Measurements from ENCODE around the gene HDAC4. TPM values are rescaled to one million over a fixed set of nuclear protein-coding genes. Genes with fewer than 3 reads are reported as not detected.

The HDAC4 gene
- total RNA-seq, 1 experiment from 2014 or later: 47.6 TPM

DNA sequence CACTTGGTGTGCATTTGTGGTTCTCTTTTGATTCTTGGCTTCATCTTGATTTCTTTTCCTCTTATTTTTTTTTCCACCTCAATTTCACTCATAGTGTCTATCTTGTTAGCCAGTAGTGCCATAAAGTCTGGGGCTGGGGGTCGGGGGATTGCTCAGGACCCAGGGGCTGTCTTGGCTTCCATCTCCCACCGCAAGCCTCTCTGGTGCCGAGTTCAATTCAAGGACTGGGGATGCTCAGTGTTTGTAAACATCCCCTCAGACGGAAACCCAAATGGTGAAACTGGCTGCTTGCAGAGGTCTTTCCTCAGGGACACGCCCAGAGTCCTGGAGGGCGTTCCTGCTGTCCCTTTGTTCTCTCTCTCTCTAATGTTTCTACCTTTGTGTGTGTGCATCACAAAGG, 379.6 kb downstream of the HDAC4 start (continued):
- TF ChIP-seq POLR2AphosphoS5 (IDR thresholded peaks at IDR 0.05; ENCODE audit: low read depth, low read length) (no peak), YY1 (IDR thresholded peaks at IDR 0.05; ENCODE audit: extremely low read depth, insufficient replicate concordance, low read depth, low read length) (no peak), CEBPB (IDR thresholded peaks at IDR 0.05; ENCODE audit: low read depth) (no peak), ZNF274 (IDR thresholded peaks at IDR 0.05; ENCODE audit: low read depth, low read length) (no peak)

GRCh38 chr2:239020541-239021041, 380.2 kb downstream of the HDAC4 start:
- Histone ChIP-seq H3K27me3 (ENCODE audit: insufficient read depth, low read length) (peaks cover 15% of the 10 kb centered on the region; the same call in 1 of the 2 replicates), H3K36me3 (ENCODE audit: control insufficient read depth in 1 of 2, insufficient read depth in 2 of 2, low read length in 2 of 2) (no peaks in the 10 kb centered on the region), H3K79me2 (ENCODE audit: insufficient read depth, low read length) (no peaks in the 10 kb centered on the region), H3K4me3 (replicated peaks in 1 of 2; ENCODE audit: low read depth in 1 of 2, low read length in 2 of 2) (no peak overlapping the region), H4K20me1 (ENCODE audit: insufficient read depth) (no peaks in the 10 kb centered on the region), H3K9ac (ENCODE audit: low read length) (no peak overlapping the region), H3K4me2 (ENCODE audit: low read length) (no peak overlapping the region), H3K4me1 (ENCODE audit: control insufficient read depth in 1 of 2, insufficient read depth in 2 of 2, low read length in 2 of 2) (no peaks in the 10 kb centered on the region), H3K9me2 (ENCODE audit: insufficient read depth) (no peaks in the 10 kb centered on the region), H2AFZ (ENCODE audit: low read depth, low read length, poor library complexity, severe bottlenecking) (no peak overlapping the region), H3K27ac (ENCODE audit: low read depth, low read length) (no peak overlapping the region), H3K9me3 (ENCODE audit: control insufficient read depth in 1 of 2, insufficient read depth in 1 of 2, low read depth in 1 of 2, low read length in 2 of 2) (no peaks in the 10 kb centered on the region)
- CTCF ChIA-PET: no interaction called here
- no TSS peak for BruUV-seq (replicated peaks)
- intact Hi-C loops (cut with micrococcal nuclease): no loop called here
- POLR2A ChIA-PET: no interaction called here
- TF ChIP-seq JUND (IDR thresholded peaks at IDR 0.05): no peak
- DNase-seq (ENCODE audit: low read depth, low spot score) (no peak), ATAC-seq (no peak)
- RAD21 ChIA-PET (ENCODE audit: low non-redundant PET in 1 of 2, low total read pairs in 2 of 2, uncharacterized antibody in 2 of 2, unreplicated experiment in 2 of 2): no interaction called here

DNA sequence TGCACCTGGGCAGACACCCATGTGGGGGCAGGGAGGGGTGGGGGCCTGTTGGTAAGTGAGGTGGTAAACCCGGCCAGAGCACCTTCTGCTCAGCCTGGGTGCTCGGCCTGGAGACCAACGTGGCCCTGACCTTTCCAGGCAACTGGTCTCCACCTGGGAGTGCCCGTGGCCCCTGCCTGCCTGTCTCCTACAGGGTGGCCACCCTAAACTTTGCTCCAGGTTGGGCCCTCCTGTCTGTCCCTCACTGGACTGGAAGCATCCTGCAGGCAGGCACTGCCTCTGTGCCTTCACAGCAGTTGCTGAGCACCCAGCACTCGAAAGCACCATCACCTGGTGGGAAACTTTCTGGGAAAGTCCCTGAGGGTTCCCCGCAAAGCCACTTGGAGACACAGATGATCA, 381.6 kb downstream of the HDAC4 start:
- no peaks in the 10 kb centered on the region for H3K4me1 ChIP-seq (ENCODE audit: control insufficient read depth in 1 of 2, insufficient read depth in 2 of 2, low read length in 2 of 2)
- H3K4me2 ChIP-seq (ENCODE audit: low read length): no peak overlapping the region
- no peaks in the 10 kb centered on the region for H3K79me2 ChIP-seq (ENCODE audit: insufficient read depth, low read length)
- H3K9me3 ChIP-seq (ENCODE audit: control insufficient read depth in 1 of 2, insufficient read depth in 1 of 2, low read depth in 1 of 2, low read length in 2 of 2): no peaks in the 10 kb centered on the region
- H4K20me1 ChIP-seq (ENCODE audit: insufficient read depth): no peaks in the 10 kb centered on the region
- peaks cover 19% of the 10 kb centered on the region; the same call in 1 of the 2 replicates for H3K27me3 ChIP-seq (ENCODE audit: insufficient read depth, low read length)
- no peak for ATAC-seq
- H3K4me3 ChIP-seq (replicated peaks in 1 of 2; ENCODE audit: low read depth in 1 of 2, low read length in 2 of 2): no peak overlapping the region
- intact Hi-C loops (cut with micrococcal nuclease): no loop called here
- BruUV-seq (replicated peaks): no TSS peak
- ChIA-PET RAD21 (ENCODE audit: low non-redundant PET in 1 of 2, low total read pairs in 2 of 2, uncharacterized antibody in 2 of 2, unreplicated experiment in 2 of 2) (no interaction called here), POLR2A (no interaction called here), CTCF (no interaction called here)
- no peak for DNase-seq (ENCODE audit: low read depth, low spot score)
- no peaks in the 10 kb centered on the region for H3K9me2 ChIP-seq (ENCODE audit: insufficient read depth)
- no peak overlapping the region for H2AFZ ChIP-seq (ENCODE audit: low read depth, low read length, poor library complexity, severe bottlenecking)
- no peak overlapping the region for H3K27ac ChIP-seq (ENCODE audit: low read depth, low read length)
- no peak overlapping the region for H3K9ac ChIP-seq (ENCODE audit: low read length)
- no peaks in the 10 kb centered on the region for H3K36me3 ChIP-seq (ENCODE audit: control insufficient read depth in 1 of 2, insufficient read depth in 2 of 2, low read length in 2 of 2)
- TF ChIP-seq ZFX (IDR thresholded peaks at IDR 0.05) (no peak), CBX3 (IDR thresholded peaks at IDR 0.05; ENCODE audit: low read depth) (no peak), SIN3A (IDR thresholded peaks at IDR 0.05; ENCODE audit: low read depth) (no peak), TCF7L2 (IDR thresholded peaks at IDR 0.05; ENCODE audit: borderline replicate concordance, extremely low read depth, insufficient read depth, insufficient read length) (no peak), ATF3 (IDR thresholded peaks at IDR 0.05) (no peak), JUND (IDR thresholded peaks at IDR 0.05) (no peak), POLR2AphosphoS5 (IDR thresholded peaks at IDR 0.05; ENCODE audit: low read depth, low read length) (no peak), CEBPB (IDR thresholded peaks at IDR 0.05; ENCODE audit: low read depth) (no peak), ELF1 (IDR thresholded peaks at IDR 0.05; ENCODE audit: borderline replicate concordance, low read depth) (no peak), SRF (IDR thresholded peaks at IDR 0.05; ENCODE audit: low read depth) (no peak), YY1 (IDR thresholded peaks at IDR 0.05; ENCODE audit: extremely low read depth, insufficient replicate concordance, low read depth, low read length) (no peak), POLR2A (IDR thresholded peaks at IDR 0.05; ENCODE audit: borderline replicate concordance, extremely low read depth, insufficient read depth, insufficient read length) (no peak)
- TF ChIP-seq, protein P1, sequence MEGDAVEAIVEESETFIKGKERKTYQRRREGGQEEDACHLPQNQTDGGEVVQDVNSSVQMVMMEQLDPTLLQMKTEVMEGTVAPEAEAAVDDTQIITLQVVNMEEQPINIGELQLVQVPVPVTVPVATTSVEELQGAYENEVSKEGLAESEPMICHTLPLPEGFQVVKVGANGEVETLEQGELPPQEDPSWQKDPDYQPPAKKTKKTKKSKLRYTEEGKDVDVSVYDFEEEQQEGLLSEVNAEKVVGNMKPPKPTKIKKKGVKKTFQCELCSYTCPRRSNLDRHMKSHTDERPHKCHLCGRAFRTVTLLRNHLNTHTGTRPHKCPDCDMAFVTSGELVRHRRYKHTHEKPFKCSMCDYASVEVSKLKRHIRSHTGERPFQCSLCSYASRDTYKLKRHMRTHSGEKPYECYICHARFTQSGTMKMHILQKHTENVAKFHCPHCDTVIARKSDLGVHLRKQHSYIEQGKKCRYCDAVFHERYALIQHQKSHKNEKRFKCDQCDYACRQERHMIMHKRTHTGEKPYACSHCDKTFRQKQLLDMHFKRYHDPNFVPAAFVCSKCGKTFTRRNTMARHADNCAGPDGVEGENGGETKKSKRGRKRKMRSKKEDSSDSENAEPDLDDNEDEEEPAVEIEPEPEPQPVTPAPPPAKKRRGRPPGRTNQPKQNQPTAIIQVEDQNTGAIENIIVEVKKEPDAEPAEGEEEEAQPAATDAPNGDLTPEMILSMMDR (IDR thresholded peaks at IDR 0.05 in 2 of 3, conservative IDR thresholded peaks at IDR 0.05 in 1 of 3; ENCODE audit: borderline replicate concordance in 1 of 3, insufficient read depth in 1 of 3, low read depth in 2 of 3, low read length in 2 of 3): no peak
- TF ChIP-seq, protein P2, sequence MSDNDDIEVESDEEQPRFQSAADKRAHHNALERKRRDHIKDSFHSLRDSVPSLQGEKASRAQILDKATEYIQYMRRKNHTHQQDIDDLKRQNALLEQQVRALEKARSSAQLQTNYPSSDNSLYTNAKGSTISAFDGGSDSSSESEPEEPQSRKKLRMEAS (IDR thresholded peaks at IDR 0.05): no peak
